DOHH2 (cell line): ENCODE data around the gene SRPK2.

Experiments
- H3F3A ChIP-seq: fragments of 200-600 bp; sonication (generic), shearing (Covaris generic); 2 replicates; pipeline ENCODE4 v1.6.0; 2016; ENCODE audit warnings: antibody characterized with exemption, mild to moderate bottlenecking; ENCODE audit not compliant: control insufficient read depth, insufficient read depth
- H3K27ac ChIP-seq: fragments of 200-600 bp; sonication (generic); 2 replicates; pipeline ENCODE4 v1.5.1; 2014; ENCODE audit warnings: low read depth, mild to moderate bottlenecking, low read length, moderate library complexity
- H3K27me3 ChIP-seq: fragments of 200-600 bp; sonication (generic); 2 replicates; pipeline ENCODE4 v1.6.1; 2014; ENCODE audit warnings: mild to moderate bottlenecking, low read length, mixed read lengths; ENCODE audit not compliant: control insufficient read depth
- H3K36me3 ChIP-seq: fragments of 200-600 bp; sonication (generic); 2 replicates; pipeline ENCODE4 v1.6.1; 2014; ENCODE audit warnings: mild to moderate bottlenecking, low read length, moderate library complexity, mixed read lengths; ENCODE audit not compliant: control insufficient read depth
- H3K4me1 ChIP-seq: fragments of 200-600 bp; sonication (generic); 2 replicates; pipeline ENCODE4 v1.6.1; 2014; ENCODE audit warnings: mild to moderate bottlenecking, low read length, mixed read lengths; ENCODE audit not compliant: control insufficient read depth
- H3K4me2 ChIP-seq: fragments of 200-600 bp; sonication (generic); 2 replicates; pipeline ENCODE4 v1.6.0; 2014; ENCODE audit warnings: mild to moderate bottlenecking, low read length, moderate library complexity
- H3K4me3 ChIP-seq: fragments of 200-600 bp; sonication (generic); 2 replicates; pipeline ENCODE4 v1.5.1; 2014; ENCODE audit warnings: mild to moderate bottlenecking, low read length, mixed read lengths
- H3K79me2 ChIP-seq: fragments of 200-600 bp; sonication (generic); 2 replicates; pipeline ENCODE4 v1.6.1; 2014; ENCODE audit warnings: mild to moderate bottlenecking, low read length, mixed read lengths; ENCODE audit not compliant: control insufficient read depth
- H3K9me2 ChIP-seq: fragments of 200-600 bp; sonication (generic); replicated peaks from 2 replicates; pipeline ENCODE4 v1.6.1; 2014; ENCODE audit warnings: mild to moderate bottlenecking, low read length, mixed read lengths; ENCODE audit not compliant: control insufficient read depth
- H3K9me3 ChIP-seq: fragments of 200-600 bp; sonication (generic); 2 replicates; pipeline ENCODE4 v1.6.1; 2014; ENCODE audit warnings: antibody characterized with exemption, low read length, mixed read lengths; ENCODE audit not compliant: control insufficient read depth, insufficient read depth
- H4K20me1 ChIP-seq: fragments of 200-600 bp; sonication (generic); 2 replicates; pipeline ENCODE4 v1.6.0; 2014; ENCODE audit warnings: low read depth, mild to moderate bottlenecking, antibody characterized with exemption, low read length, moderate library complexity; ENCODE audit not compliant: control insufficient read depth, insufficient read depth
- CTCF ChIP-seq: fragments of 200-600 bp; sonication (generic); IDR thresholded peaks from one replicate; pipeline ENCODE4 v1.5.1; 2014; ENCODE audit warnings: antibody characterized with exemption, mild to moderate bottlenecking, low read depth, low read length; ENCODE audit not compliant: poor library complexity, severe bottlenecking
- EZH2phosphoT487 ChIP-seq: fragments of 200-600 bp; sonication (generic); IDR thresholded peaks from 2 replicates; pipeline ENCODE4 v1.6.1; 2017; ENCODE audit warnings: borderline replicate concordance, mild to moderate bottlenecking, antibody characterized with exemption, low read length, moderate library complexity, mixed read lengths

Gene SRPK2

GRCh38 chr7:105408791-105409410 lies 20.2 kb upstream of the SRPK2 start:
- Histone ChIP-seq H3K9me3 (no peaks in the 10 kb centered on the region), H3K27ac (no peak overlapping the region), H4K20me1 (no peaks in the 10 kb centered on the region), H3K4me1 (no peaks in the 10 kb centered on the region), H3K36me3 (no peaks in the 10 kb centered on the region), H3K4me3 (no peak overlapping the region), H3K4me2 (no peak overlapping the region), H3K79me2 (no peaks in the 10 kb centered on the region), H3K27me3 (peaks cover 2% of the 10 kb centered on the region; the same call in 1 of the 2 replicates), H3K9me2 (no peaks in the 10 kb centered on the region), H3F3A (no peaks in the 10 kb centered on the region)
- TF ChIP-seq EZH2phosphoT487 (no peak), CTCF (no peak)

GRCh38 chr7:105403128-105403527 lies 14.4 kb upstream of the SRPK2 start:
- H3K27me3 ChIP-seq: no peaks in the 10 kb centered on the region
- H3K27ac ChIP-seq: no peak overlapping the region
- no peaks in the 10 kb centered on the region for H4K20me1 ChIP-seq
- H3K4me1 ChIP-seq: no peaks in the 10 kb centered on the region
- TF ChIP-seq EZH2phosphoT487 (no peak), CTCF (no peak)
- H3K4me3 ChIP-seq: no peak overlapping the region
- H3K9me2 ChIP-seq: no peaks in the 10 kb centered on the region
- H3K4me2 ChIP-seq: no peak overlapping the region
- H3F3A ChIP-seq: no peaks in the 10 kb centered on the region
- H3K9me3 ChIP-seq: no peaks in the 10 kb centered on the region
- H3K79me2 ChIP-seq: no peaks in the 10 kb centered on the region
- H3K36me3 ChIP-seq: no peaks in the 10 kb centered on the region

GRCh38 chr7:105402221-105403095 lies 13.7 kb upstream of the SRPK2 start:
- H3K4me3 ChIP-seq: no peak overlapping the region
- no peaks in the 10 kb centered on the region for H3K4me1 ChIP-seq
- no peaks in the 10 kb centered on the region for H3F3A ChIP-seq
- no peak overlapping the region for H3K4me2 ChIP-seq
- H3K27me3 ChIP-seq: no peaks in the 10 kb centered on the region
- H3K9me3 ChIP-seq: no peaks in the 10 kb centered on the region
- H3K79me2 ChIP-seq: no peaks in the 10 kb centered on the region
- TF ChIP-seq CTCF (no peak), EZH2phosphoT487 (no peak)
- H3K9me2 ChIP-seq: no peaks in the 10 kb centered on the region
- H3K36me3 ChIP-seq: no peaks in the 10 kb centered on the region
- H3K27ac ChIP-seq: no peak overlapping the region
- no peaks in the 10 kb centered on the region for H4K20me1 ChIP-seq
